ENCODE measurements around the gene PLEKHA5.

Gene PLEKHA5

GRCh38 chr12:19150273-19150900 is 20.9 kb downstream of the PLEKHA5 start:
- H3K36me3 ChIP-seq (ENCODE audit: control insufficient read depth in 1 of 2, insufficient read depth in 2 of 2, low read length in 2 of 2), result peaks cover 0 to 4% of the 10 kb centered on the region in 2 donors
- no peaks in the 10 kb centered on the region for H3K9me3 ChIP-seq (ENCODE audit: control insufficient read depth in 1 of 2, low read length in 2 of 2)
- no peak overlapping the region for H3K4me3 ChIP-seq (ENCODE audit: low read depth in 1 of 2, low read length in 2 of 2)
- H3K4me1 ChIP-seq (ENCODE audit: control insufficient read depth in 1 of 2, insufficient read depth in 2 of 2, low read length in 2 of 2), result peaks cover 0 to 5% of the 10 kb centered on the region in 2 donors
- H3K27me3 ChIP-seq (ENCODE audit: low read depth, low read length), result no peaks in the 10 kb centered on the region
- no peak overlapping the region for H3K27ac ChIP-seq (ENCODE audit: low read length)

GRCh38 chr12:19151298-19151697 is 21.8 kb downstream of the PLEKHA5 start:
- H3K9me3 ChIP-seq (ENCODE audit: control insufficient read depth in 1 of 2, low read length in 2 of 2), result no peaks in the 10 kb centered on the region
- no peak overlapping the region for H3K27ac ChIP-seq (ENCODE audit: low read length)
- H3K4me1 ChIP-seq (ENCODE audit: control insufficient read depth in 1 of 2, insufficient read depth in 2 of 2, low read length in 2 of 2), result peaks cover 0 to 10% of the 10 kb centered on the region in 2 donors
- H3K4me3 ChIP-seq (ENCODE audit: low read depth in 1 of 2, low read length in 2 of 2), result no peak overlapping the region
- H3K27me3 ChIP-seq (ENCODE audit: low read depth, low read length), result no peaks in the 10 kb centered on the region
- peaks cover 0 to 4% of the 10 kb centered on the region in 2 donors for H3K36me3 ChIP-seq (ENCODE audit: control insufficient read depth in 1 of 2, insufficient read depth in 2 of 2, low read length in 2 of 2)

- Histone ChIP-seq H3K9me3 (ENCODE audit: control insufficient read depth in 1 of 2, low read length in 2 of 2) (no peaks in the 10 kb centered on the region), H3K4me3 (ENCODE audit: low read depth in 1 of 2, low read length in 2 of 2) (no peak overlapping the region), H3K27me3 (ENCODE audit: low read depth, low read length) (no peaks in the 10 kb centered on the region), H3K27ac (ENCODE audit: low read length) (no peak overlapping the region), H3K36me3 (ENCODE audit: control insufficient read depth in 1 of 2, insufficient read depth in 2 of 2, low read length in 2 of 2) (peaks cover 0 to 4% of the 10 kb centered on the region in 2 donors), H3K4me1 (ENCODE audit: control insufficient read depth in 1 of 2, insufficient read depth in 2 of 2, low read length in 2 of 2) (peaks cover 0 to 10% of the 10 kb centered on the region in 2 donors)
These were observed 23.9 kb downstream of the PLEKHA5 start for GRCh38 chr12:19153396-19153795.

- Histone ChIP-seq H3K27ac (ENCODE audit: low read length) (no peak overlapping the region), H3K4me3 (ENCODE audit: low read depth in 1 of 2, low read length in 2 of 2) (no peak overlapping the region), H3K27me3 (ENCODE audit: low read depth, low read length) (no peaks in the 10 kb centered on the region), H3K9me3 (ENCODE audit: control insufficient read depth in 1 of 2, low read length in 2 of 2) (no peaks in the 10 kb centered on the region), H3K4me1 (ENCODE audit: control insufficient read depth in 1 of 2, insufficient read depth in 2 of 2, low read length in 2 of 2) (peaks cover 0 to 10% of the 10 kb centered on the region in 2 donors), H3K36me3 (ENCODE audit: control insufficient read depth in 1 of 2, insufficient read depth in 2 of 2, low read length in 2 of 2) (peaks cover 0 to 1% of the 10 kb centered on the region in 2 donors)
These were observed 25.2 kb downstream of the PLEKHA5 start for GRCh38 chr12:19154686-19155085.

- Histone ChIP-seq H3K27me3 (ENCODE audit: low read depth, low read length) (no peaks in the 10 kb centered on the region), H3K36me3 (ENCODE audit: control insufficient read depth in 1 of 2, insufficient read depth in 2 of 2, low read length in 2 of 2) (no peaks in the 10 kb centered on the region), H3K4me3 (ENCODE audit: low read depth in 1 of 2, low read length in 2 of 2) (no peak overlapping the region), H3K9me3 (ENCODE audit: control insufficient read depth in 1 of 2, low read length in 2 of 2) (no peaks in the 10 kb centered on the region), H3K4me1 (ENCODE audit: control insufficient read depth in 1 of 2, insufficient read depth in 2 of 2, low read length in 2 of 2) (peaks cover 0 to 5% of the 10 kb centered on the region in 2 donors), H3K27ac (ENCODE audit: low read length) (no peak overlapping the region)
These were observed 26.6 kb downstream of the PLEKHA5 start for GRCh38 chr12:19155981-19156734.

GRCh38 chr12:19158923-19159322 is 29.4 kb downstream of the PLEKHA5 start:
- Histone ChIP-seq H3K27me3 (ENCODE audit: low read depth, low read length) (no peaks in the 10 kb centered on the region), H3K27ac (ENCODE audit: low read length) (no peak overlapping the region), H3K9me3 (ENCODE audit: control insufficient read depth in 1 of 2, low read length in 2 of 2) (no peaks in the 10 kb centered on the region), H3K4me3 (ENCODE audit: low read depth in 1 of 2, low read length in 2 of 2) (no peak overlapping the region), H3K4me1 (ENCODE audit: control insufficient read depth in 1 of 2, insufficient read depth in 2 of 2, low read length in 2 of 2) (peaks cover 0 to 5% of the 10 kb centered on the region in 2 donors), H3K36me3 (ENCODE audit: control insufficient read depth in 1 of 2, insufficient read depth in 2 of 2, low read length in 2 of 2) (no peaks in the 10 kb centered on the region)

GRCh38 chr12:19161216-19161615 is 31.7 kb downstream of the PLEKHA5 start:
- no peaks in the 10 kb centered on the region for H3K27me3 ChIP-seq (ENCODE audit: low read depth, low read length)
- no peaks in the 10 kb centered on the region for H3K36me3 ChIP-seq (ENCODE audit: control insufficient read depth in 1 of 2, insufficient read depth in 2 of 2, low read length in 2 of 2)
- no peak overlapping the region for H3K4me3 ChIP-seq (ENCODE audit: low read depth in 1 of 2, low read length in 2 of 2)
- H3K9me3 ChIP-seq (ENCODE audit: control insufficient read depth in 1 of 2, low read length in 2 of 2), result no peaks in the 10 kb centered on the region
- no peaks in the 10 kb centered on the region for H3K4me1 ChIP-seq (ENCODE audit: control insufficient read depth in 1 of 2, insufficient read depth in 2 of 2, low read length in 2 of 2)
- H3K27ac ChIP-seq (ENCODE audit: low read length), result no peak overlapping the region

GRCh38 chr12:19165451-19165850 is 35.9 kb downstream of the PLEKHA5 start:
- no peaks in the 10 kb centered on the region for H3K27me3 ChIP-seq (ENCODE audit: low read depth, low read length)
- H3K4me3 ChIP-seq (ENCODE audit: low read depth in 1 of 2, low read length in 2 of 2), result no peak overlapping the region
- no peak overlapping the region for H3K27ac ChIP-seq (ENCODE audit: low read length)
- no peaks in the 10 kb centered on the region for H3K4me1 ChIP-seq (ENCODE audit: control insufficient read depth in 1 of 2, insufficient read depth in 2 of 2, low read length in 2 of 2)
- H3K9me3 ChIP-seq (ENCODE audit: control insufficient read depth in 1 of 2, low read length in 2 of 2), result no peaks in the 10 kb centered on the region
- no peaks in the 10 kb centered on the region for H3K36me3 ChIP-seq (ENCODE audit: control insufficient read depth in 1 of 2, insufficient read depth in 2 of 2, low read length in 2 of 2)

GRCh38 chr12:19166387-19166786 is 36.9 kb downstream of the PLEKHA5 start:
- Histone ChIP-seq H3K4me1 (ENCODE audit: control insufficient read depth in 1 of 2, insufficient read depth in 2 of 2, low read length in 2 of 2) (no peaks in the 10 kb centered on the region), H3K27ac (ENCODE audit: low read length) (no peak overlapping the region), H3K4me3 (ENCODE audit: low read depth in 1 of 2, low read length in 2 of 2) (no peak overlapping the region), H3K9me3 (ENCODE audit: control insufficient read depth in 1 of 2, low read length in 2 of 2) (no peaks in the 10 kb centered on the region), H3K36me3 (ENCODE audit: control insufficient read depth in 1 of 2, insufficient read depth in 2 of 2, low read length in 2 of 2) (no peaks in the 10 kb centered on the region), H3K27me3 (ENCODE audit: low read depth, low read length) (no peaks in the 10 kb centered on the region)

GRCh38 chr12:19166956-19167355 is 37.4 kb downstream of the PLEKHA5 start:
- Histone ChIP-seq H3K27me3 (ENCODE audit: low read depth, low read length) (no peaks in the 10 kb centered on the region), H3K27ac (ENCODE audit: low read length) (no peak overlapping the region), H3K9me3 (ENCODE audit: control insufficient read depth in 1 of 2, low read length in 2 of 2) (no peaks in the 10 kb centered on the region), H3K36me3 (ENCODE audit: control insufficient read depth in 1 of 2, insufficient read depth in 2 of 2, low read length in 2 of 2) (no peaks in the 10 kb centered on the region), H3K4me3 (ENCODE audit: low read depth in 1 of 2, low read length in 2 of 2) (no peak overlapping the region), H3K4me1 (ENCODE audit: control insufficient read depth in 1 of 2, insufficient read depth in 2 of 2, low read length in 2 of 2) (no peaks in the 10 kb centered on the region)

GRCh38 chr12:19167708-19168107 is 38.2 kb downstream of the PLEKHA5 start:
- Histone ChIP-seq H3K4me3 (ENCODE audit: low read depth in 1 of 2, low read length in 2 of 2) (no peak overlapping the region), H3K27me3 (ENCODE audit: low read depth, low read length) (no peaks in the 10 kb centered on the region), H3K27ac (ENCODE audit: low read length) (no peak overlapping the region), H3K36me3 (ENCODE audit: control insufficient read depth in 1 of 2, insufficient read depth in 2 of 2, low read length in 2 of 2) (no peaks in the 10 kb centered on the region), H3K4me1 (ENCODE audit: control insufficient read depth in 1 of 2, insufficient read depth in 2 of 2, low read length in 2 of 2) (no peaks in the 10 kb centered on the region), H3K9me3 (ENCODE audit: control insufficient read depth in 1 of 2, low read length in 2 of 2) (no peaks in the 10 kb centered on the region)
